22Rv1 (cell line): Measurements from ENCODE around the gene PRXL2B.

Source experiments
- ZFX ChIP-seq: fragments of 450-650 bp; IDR thresholded peaks from 2 replicates; pipeline ENCODE4 v1.6.1; 2017; ENCODE audit warnings: antibody characterized with exemption, borderline replicate concordance
- TF ChIP-seq, protein P1 (sequence below): fragments of 450-650 bp; IDR thresholded peaks from 2 replicates; pipeline ENCODE4 v1.5.1; 2017; ENCODE audit warnings: mild to moderate bottlenecking

DNA sequence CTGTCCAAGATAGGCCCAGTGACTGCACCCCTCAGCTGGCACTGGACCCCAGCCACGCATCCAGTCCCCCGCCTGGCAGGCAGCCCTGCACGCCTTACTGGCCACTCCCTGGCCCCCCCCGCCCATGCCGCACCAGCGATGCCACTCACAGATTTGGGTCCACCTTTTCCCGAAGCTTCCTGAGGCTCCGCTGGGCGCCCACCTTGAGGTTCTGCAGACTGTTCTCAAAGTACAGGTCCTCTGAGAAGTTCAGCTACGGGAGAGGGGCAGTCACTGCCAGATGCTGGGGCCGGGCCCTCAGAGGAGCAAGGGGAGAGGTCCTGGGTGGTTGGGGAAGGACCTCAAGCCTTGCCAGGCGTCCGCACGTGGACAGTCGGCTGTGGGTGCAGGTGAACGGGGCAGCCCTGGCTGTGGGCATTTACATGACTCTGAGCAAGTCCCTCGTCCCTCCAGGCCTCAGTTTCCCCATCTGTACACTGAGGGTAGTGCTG, 8.1 kb downstream of the PRXL2B start:
- TF ChIP-seq, protein P1, sequence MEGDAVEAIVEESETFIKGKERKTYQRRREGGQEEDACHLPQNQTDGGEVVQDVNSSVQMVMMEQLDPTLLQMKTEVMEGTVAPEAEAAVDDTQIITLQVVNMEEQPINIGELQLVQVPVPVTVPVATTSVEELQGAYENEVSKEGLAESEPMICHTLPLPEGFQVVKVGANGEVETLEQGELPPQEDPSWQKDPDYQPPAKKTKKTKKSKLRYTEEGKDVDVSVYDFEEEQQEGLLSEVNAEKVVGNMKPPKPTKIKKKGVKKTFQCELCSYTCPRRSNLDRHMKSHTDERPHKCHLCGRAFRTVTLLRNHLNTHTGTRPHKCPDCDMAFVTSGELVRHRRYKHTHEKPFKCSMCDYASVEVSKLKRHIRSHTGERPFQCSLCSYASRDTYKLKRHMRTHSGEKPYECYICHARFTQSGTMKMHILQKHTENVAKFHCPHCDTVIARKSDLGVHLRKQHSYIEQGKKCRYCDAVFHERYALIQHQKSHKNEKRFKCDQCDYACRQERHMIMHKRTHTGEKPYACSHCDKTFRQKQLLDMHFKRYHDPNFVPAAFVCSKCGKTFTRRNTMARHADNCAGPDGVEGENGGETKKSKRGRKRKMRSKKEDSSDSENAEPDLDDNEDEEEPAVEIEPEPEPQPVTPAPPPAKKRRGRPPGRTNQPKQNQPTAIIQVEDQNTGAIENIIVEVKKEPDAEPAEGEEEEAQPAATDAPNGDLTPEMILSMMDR: no peak
- no peak for TF ChIP-seq ZFX
